Activated CD8-positive, alpha-beta memory T cell treated with anti-CD3 and anti-CD28 coated beads, Interleukin-2, amount 10 ng/mL, durations not matched to agents 7 days and 5 days (primary cell): ENCODE data around the gene ITGA8. TPM values are rescaled to one million over a fixed set of nuclear protein-coding genes. Genes with fewer than 3 reads are reported as not detected.

Experiments used
- ATAC-seq: fragments of 150-1000 bp; cut with Tn5 transposase; one replicate; pipeline ENCODE4 v1.10.0; 2021; ENCODE audit warnings: moderate library complexity
- CTCF ChIA-PET: fragments of 350-600 bp; sonication (Branson Sonifier 250); formaldehyde crosslinking; loops from one replicate; lab custom pipeline; 2021; ENCODE audit warnings: antibody characterized with exemption; lab: Charles Lee
- DNase-seq: peaks from one replicate; pipeline ENCODE4 v3.0.0-alpha.2; 2020
- H3K27ac Mint-ChIP-seq: one replicate; pipeline ENCODE4 v1.8.0; 2021; ENCODE audit warnings: mild to moderate bottlenecking, mixed read lengths
- H3K27me3 Mint-ChIP-seq: one replicate; pipeline ENCODE4 v1.8.0; 2021; ENCODE audit warnings: mixed read lengths
- H3K36me3 Mint-ChIP-seq: one replicate; pipeline ENCODE4 v1.8.0; 2021; ENCODE audit warnings: mild to moderate bottlenecking, mixed read lengths
- H3K4me1 Mint-ChIP-seq: one replicate; pipeline ENCODE4 v1.8.0; 2021; ENCODE audit warnings: mixed read lengths
- H3K4me3 Mint-ChIP-seq: one replicate; pipeline ENCODE4 v1.8.0; 2021; ENCODE audit warnings: mild to moderate bottlenecking, moderate library complexity, mixed read lengths
- H3K9me3 Mint-ChIP-seq: one replicate; pipeline ENCODE4 v1.8.0; 2022; ENCODE audit warnings: low read depth, mixed read lengths
- total RNA-seq, 2 experiments: library from RNA; stranded (reverse); gene quantifications; one replicate each; pipeline ENCODE4 v1.2.3, GENCODE V29; 2021

ITGA8 gene
- total RNA-seq, 2 experiments from 2014 or later = not detected

- CTCF ChIA-PET = no interaction called here
- H3K27me3 Mint-ChIP-seq = peaks cover 33% of the 10 kb centered on the region
Observed at GRCh38 chr10:15723803-15724202, 4.1 kb upstream of the ITGA8 start.

GRCh38 chr10:15720635-15721287 is 1.0 kb upstream of the ITGA8 start:
- Mint-ChIP-seq H3K4me1 (no peaks in the 10 kb centered on the region), H3K9me3 (no peaks in the 10 kb centered on the region), H3K4me3 (no peak overlapping the region), H3K27ac (no peak overlapping the region), H3K36me3 (no peaks in the 10 kb centered on the region), H3K27me3 (peaks cover 53% of the 10 kb centered on the region)
- CTCF ChIA-PET = no interaction called here
- ATAC-seq = no peak
- DNase-seq = no peak

More at GRCh38 chr10:15723803-15724202, 4.1 kb upstream of the ITGA8 start:
- no peak overlapping the region for H3K27ac Mint-ChIP-seq
- no peak for ATAC-seq
- H3K4me3 Mint-ChIP-seq = no peak overlapping the region
- H3K4me1 Mint-ChIP-seq = no peaks in the 10 kb centered on the region
- DNase-seq = no peak
- no peaks in the 10 kb centered on the region for H3K9me3 Mint-ChIP-seq
- H3K36me3 Mint-ChIP-seq = no peaks in the 10 kb centered on the region

- ATAC-seq (no peak), DNase-seq (no peak)
- peaks cover 53% of the 10 kb centered on the region for H3K27me3 Mint-ChIP-seq
- H3K27ac Mint-ChIP-seq = no peak overlapping the region
- no peaks in the 10 kb centered on the region for H3K4me1 Mint-ChIP-seq
- CTCF ChIA-PET = no interaction called here
- no peaks in the 10 kb centered on the region for H3K9me3 Mint-ChIP-seq
- H3K4me3 Mint-ChIP-seq = no peak overlapping the region
- H3K36me3 Mint-ChIP-seq = no peaks in the 10 kb centered on the region
Observed at GRCh38 chr10:15719049-15719898, 448 bp downstream of the ITGA8 start.

- Mint-ChIP-seq H3K4me1 (no peaks in the 10 kb centered on the region), H3K36me3 (no peaks in the 10 kb centered on the region), H3K27me3 (peaks cover 57% of the 10 kb centered on the region), H3K27ac (no peak overlapping the region), H3K9me3 (no peaks in the 10 kb centered on the region), H3K4me3 (no peak overlapping the region)
- CTCF ChIA-PET = interaction anchor here (0.6 kb wide), 1 partner anchor 747 kb away, joined by 3 read pairs; no protein-coding TSS in a partner anchor
- no peak for DNase-seq
- no peak for ATAC-seq
Observed at GRCh38 chr10:15718694-15719048, 1.1 kb downstream of the ITGA8 start.

- no peaks in the 10 kb centered on the region for H3K36me3 Mint-ChIP-seq
- no peak for DNase-seq
- H3K27ac Mint-ChIP-seq = no peak overlapping the region
- ATAC-seq = no peak
- peaks cover 51% of the 10 kb centered on the region for H3K27me3 Mint-ChIP-seq
- no peaks in the 10 kb centered on the region for H3K9me3 Mint-ChIP-seq
- no peak overlapping the region for H3K4me3 Mint-ChIP-seq
- no peaks in the 10 kb centered on the region for H3K4me1 Mint-ChIP-seq
- CTCF ChIA-PET = no interaction called here
Observed at GRCh38 chr10:15715619-15716227, 4.0 kb downstream of the ITGA8 start.

GRCh38 chr10:15714847-15715246 is 4.9 kb downstream of the ITGA8 start:
- no peaks in the 10 kb centered on the region for H3K36me3 Mint-ChIP-seq
- no peak overlapping the region for H3K4me3 Mint-ChIP-seq
- H3K4me1 Mint-ChIP-seq = no peaks in the 10 kb centered on the region
- peaks cover 47% of the 10 kb centered on the region for H3K27me3 Mint-ChIP-seq
- DNase-seq (no peak), ATAC-seq (no peak)
- no peak overlapping the region for H3K27ac Mint-ChIP-seq
- CTCF ChIA-PET = no interaction called here
- no peaks in the 10 kb centered on the region for H3K9me3 Mint-ChIP-seq

- Mint-ChIP-seq H3K4me1 (no peaks in the 10 kb centered on the region), H3K4me3 (no peak overlapping the region)
Observed at GRCh38 chr10:15712883-15713282, 6.8 kb downstream of the ITGA8 start.

GRCh38 chr10:15710455-15710854 is 9.3 kb downstream of the ITGA8 start:
- DNase-seq (no peak), ATAC-seq (no peak)
- CTCF ChIA-PET = no interaction called here
- Mint-ChIP-seq H3K4me1 (no peaks in the 10 kb centered on the region), H3K27me3 (peaks cover 16% of the 10 kb centered on the region), H3K27ac (no peak overlapping the region), H3K36me3 (no peaks in the 10 kb centered on the region), H3K9me3 (no peaks in the 10 kb centered on the region), H3K4me3 (no peak overlapping the region)

More at GRCh38 chr10:15712883-15713282, 6.8 kb downstream of the ITGA8 start:
- DNase-seq (no peak), ATAC-seq (no peak)
- peaks cover 31% of the 10 kb centered on the region for H3K27me3 Mint-ChIP-seq
- no peaks in the 10 kb centered on the region for H3K36me3 Mint-ChIP-seq
- H3K27ac Mint-ChIP-seq = no peak overlapping the region
- CTCF ChIA-PET = no interaction called here
- H3K9me3 Mint-ChIP-seq = no peaks in the 10 kb centered on the region

GRCh38 chr10:15705298-15705697 is 14.4 kb downstream of the ITGA8 start:
- CTCF ChIA-PET = no interaction called here
- Mint-ChIP-seq H3K27ac (no peak overlapping the region), H3K9me3 (no peaks in the 10 kb centered on the region), H3K27me3 (peaks cover 3% of the 10 kb centered on the region), H3K4me1 (no peaks in the 10 kb centered on the region), H3K4me3 (no peak overlapping the region), H3K36me3 (no peaks in the 10 kb centered on the region)
- DNase-seq (no peak), ATAC-seq (no peak)

GRCh38 chr10:15704581-15704968 is 15.1 kb downstream of the ITGA8 start:
- Mint-ChIP-seq H3K4me3 (no peak overlapping the region), H3K27me3 (peaks cover 2% of the 10 kb centered on the region), H3K27ac (no peak overlapping the region), H3K9me3 (no peaks in the 10 kb centered on the region), H3K4me1 (no peaks in the 10 kb centered on the region), H3K36me3 (no peaks in the 10 kb centered on the region)
- DNase-seq (no peak), ATAC-seq (no peak)
- CTCF ChIA-PET = no interaction called here

GRCh38 chr10:15703944-15704580 is 15.7 kb downstream of the ITGA8 start:
- ATAC-seq = no peak
- H3K27me3 Mint-ChIP-seq = peaks cover 2% of the 10 kb centered on the region
- no peaks in the 10 kb centered on the region for H3K9me3 Mint-ChIP-seq
- no peak overlapping the region for H3K4me3 Mint-ChIP-seq
- no peaks in the 10 kb centered on the region for H3K4me1 Mint-ChIP-seq
- DNase-seq = no peak
- H3K36me3 Mint-ChIP-seq = no peaks in the 10 kb centered on the region
- no peak overlapping the region for H3K27ac Mint-ChIP-seq
- CTCF ChIA-PET = no interaction called here

GRCh38 chr10:15703151-15703880 is 16.4 kb downstream of the ITGA8 start:
- Mint-ChIP-seq H3K36me3 (no peaks in the 10 kb centered on the region), H3K4me1 (no peaks in the 10 kb centered on the region), H3K4me3 (no peak overlapping the region), H3K27me3 (peaks cover 2% of the 10 kb centered on the region), H3K27ac (no peak overlapping the region), H3K9me3 (no peaks in the 10 kb centered on the region)
- no peak for ATAC-seq
- DNase-seq = no peak
- CTCF ChIA-PET = no interaction called here

GRCh38 chr10:15700078-15700674 is 19.5 kb downstream of the ITGA8 start:
- no peaks in the 10 kb centered on the region for H3K36me3 Mint-ChIP-seq
- DNase-seq = no peak
- no peak overlapping the region for H3K27ac Mint-ChIP-seq
- H3K4me1 Mint-ChIP-seq = no peaks in the 10 kb centered on the region
- no peak overlapping the region for H3K4me3 Mint-ChIP-seq
- peaks cover 5% of the 10 kb centered on the region for H3K27me3 Mint-ChIP-seq
- CTCF ChIA-PET = no interaction called here
- no peaks in the 10 kb centered on the region for H3K9me3 Mint-ChIP-seq
- no peak for ATAC-seq
